Measurements from ENCODE around the gene MCEMP1.

- no peak for TF ChIP-seq POLR2AphosphoS5 (IDR thresholded peaks at IDR 0.05)
- TF ChIP-seq, protein P1, sequence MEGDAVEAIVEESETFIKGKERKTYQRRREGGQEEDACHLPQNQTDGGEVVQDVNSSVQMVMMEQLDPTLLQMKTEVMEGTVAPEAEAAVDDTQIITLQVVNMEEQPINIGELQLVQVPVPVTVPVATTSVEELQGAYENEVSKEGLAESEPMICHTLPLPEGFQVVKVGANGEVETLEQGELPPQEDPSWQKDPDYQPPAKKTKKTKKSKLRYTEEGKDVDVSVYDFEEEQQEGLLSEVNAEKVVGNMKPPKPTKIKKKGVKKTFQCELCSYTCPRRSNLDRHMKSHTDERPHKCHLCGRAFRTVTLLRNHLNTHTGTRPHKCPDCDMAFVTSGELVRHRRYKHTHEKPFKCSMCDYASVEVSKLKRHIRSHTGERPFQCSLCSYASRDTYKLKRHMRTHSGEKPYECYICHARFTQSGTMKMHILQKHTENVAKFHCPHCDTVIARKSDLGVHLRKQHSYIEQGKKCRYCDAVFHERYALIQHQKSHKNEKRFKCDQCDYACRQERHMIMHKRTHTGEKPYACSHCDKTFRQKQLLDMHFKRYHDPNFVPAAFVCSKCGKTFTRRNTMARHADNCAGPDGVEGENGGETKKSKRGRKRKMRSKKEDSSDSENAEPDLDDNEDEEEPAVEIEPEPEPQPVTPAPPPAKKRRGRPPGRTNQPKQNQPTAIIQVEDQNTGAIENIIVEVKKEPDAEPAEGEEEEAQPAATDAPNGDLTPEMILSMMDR (IDR thresholded peaks at IDR 0.05) = no peak
- no peak for TF ChIP-seq POLR2A (IDR thresholded peaks at IDR 0.05)
- TF ChIP-seq EP300 (IDR thresholded peaks at IDR 0.05) = no peak
Observed at GRCh38 chr19:7658219-7658686, 18.6 kb upstream of the MCEMP1 start.
